Kidney (tissue), 14 donors: ENCODE measurements around the gene SH3D19. TPM values are rescaled to one million over a fixed set of nuclear protein-coding genes. Genes with fewer than 3 reads are reported as not detected.
A peak's percentile ranks its signal among the peaks of the same experiment; 100 is the strongest.

ENCODE experiments used
- DNase-seq, 5 donors: peaks; one replicate each; pipeline ENCODE4 v3.0.0-alpha.2; 2013 to 2020
- FAIRE-seq: peaks from 2 replicates; lab custom pipeline; 2012; peaks lifted over from hg19 to GRCh38; lab: Jason Lieb, UNC
- H3K27ac ChIP-seq, 2 donors: one replicate each; pipeline ENCODE4 v1.7.0; 2013; ENCODE audit warnings: low read depth in 2 of 2, low read length in 2 of 2, inconsistent platforms in 1 of 2
- H3K27me3 ChIP-seq: one replicate; pipeline ENCODE4 v1.7.1; 2013; ENCODE audit warnings: low read length, inconsistent platforms; ENCODE audit not compliant: control insufficient read depth, insufficient read depth
- H3K36me3 ChIP-seq, 3 donors: one replicate each; pipeline versions ENCODE4 v1.7.0 to v1.7.1; 2013; ENCODE audit warnings: low read length in 3 of 3, control low read depth in 1 of 3, inconsistent platforms in 1 of 3; ENCODE audit not compliant: insufficient read depth in 3 of 3, control insufficient read depth in 2 of 3
- H3K4me1 ChIP-seq, 3 donors: one replicate each; pipeline versions ENCODE4 v1.7.0 to v1.7.1; 2013; ENCODE audit warnings: low read length in 3 of 3, inconsistent platforms in 1 of 3, low read depth in 1 of 3; ENCODE audit not compliant: control insufficient read depth in 2 of 3, insufficient read depth in 2 of 3
- H3K4me3 ChIP-seq, 3 donors: one replicate each; pipeline versions ENCODE4 v1.7.0 to v1.8.1; 2013; ENCODE audit warnings: low read length in 3 of 3, control low read depth in 1 of 3, inconsistent platforms in 1 of 3
- H3K9ac ChIP-seq, 3 donors: one replicate each; pipeline versions ENCODE4 v1.7.0 to v1.7.1; 2013; ENCODE audit warnings: low read length in 3 of 3, control low read depth in 1 of 3, inconsistent platforms in 1 of 3
- H3K9me3 ChIP-seq, 3 donors: one replicate each; pipeline versions ENCODE4 v1.7.0 to v1.7.1; 2013; ENCODE audit warnings: low read length in 3 of 3, control low read depth in 1 of 3, inconsistent platforms in 1 of 3; ENCODE audit not compliant: control insufficient read depth in 2 of 3, insufficient read depth in 1 of 3
- CTCF ChIP-seq: IDR thresholded peaks from 3 replicates; pipeline ENCODE4 v1.5.1; 2012; ENCODE audit warnings: mild to moderate bottlenecking, moderate library complexity, borderline replicate concordance; ENCODE audit not compliant: insufficient read depth; ENCODE audit errors: extremely low read depth
- intact Hi-C: fragments of 100-400 bp; cut with DNase I; formaldehyde crosslinking; loops from one replicate; pipeline ENCODE4 v1.11.1; 2022
- polyA plus RNA-seq: library from polyadenylated mRNA; stranded (reverse); fragments of 350-450 nt; fragmentation: Illumina TruSeq; extraction: RNeasy Lipid Tissue Mini Kit (QIAGEN cat#74804); gene quantifications from one replicate; pipeline ENCODE4 v1.2.3, GENCODE V29; 2014; ENCODE audit warnings: low read depth, low replicate concordance; ENCODE audit not compliant: insufficient read depth
- total RNA-seq: library from RNA; stranded (reverse); fragmentation: NEBNext Ultra II Directional; extraction: Animal tissue kit (Norgen Biotek cat#: 25700); gene quantifications from one replicate; pipeline ENCODE4 v1.2.1, GENCODE V29; 2021
- donor health status: control.
- donor health status: control.
- donor health status: control.
- donor health status: control.
- donor health status: control.
- donor health status: DM: yes; HTN: yes; CAD: no.
- donor health status: Normal renal cell carcinoma (clear cell type).

Gene SH3D19
- total and polyA plus RNA-seq, 2 donors from 2014 or later, result 13.6 to 36.8 TPM

GRCh38 chr4:151246742-151247141, 78.7 kb downstream of the SH3D19 start:
- Histone ChIP-seq H3K9me3 (no peaks in the 10 kb centered on the region), H3K36me3 (no peaks in the 10 kb centered on the region), H3K27me3 (no peaks in the 10 kb centered on the region), H3K9ac (no peak overlapping the region), H3K27ac (no peak overlapping the region), H3K4me3 (no peak overlapping the region), H3K4me1 (no peaks in the 10 kb centered on the region)
- DNase-seq (no peak), FAIRE-seq (no peak)
- intact Hi-C loops, result no loop called here
- TF ChIP-seq CTCF, result no peak

GRCh38 chr4:151242305-151242704, 83.1 kb downstream of the SH3D19 start:
- H3K27me3 ChIP-seq, result no peaks in the 10 kb centered on the region
- intact Hi-C loops, result no loop called here
- no peak for FAIRE-seq
- TF ChIP-seq CTCF, result no peak
- H3K36me3 ChIP-seq, result no peaks in the 10 kb centered on the region
- no peak overlapping the region for H3K4me3 ChIP-seq
- DNase-seq, result no peak
- H3K9me3 ChIP-seq, result no peaks in the 10 kb centered on the region
- H3K4me1 ChIP-seq, result no peaks in the 10 kb centered on the region
- H3K27ac ChIP-seq, result no peak overlapping the region
- H3K9ac ChIP-seq, result no peak overlapping the region

GRCh38 chr4:151239608-151240007, 85.8 kb downstream of the SH3D19 start:
- Histone ChIP-seq H3K27me3 (no peaks in the 10 kb centered on the region), H3K27ac (no peak overlapping the region), H3K36me3 (no peaks in the 10 kb centered on the region), H3K4me3 (no peak overlapping the region), H3K4me1 (no peaks in the 10 kb centered on the region), H3K9me3 (no peaks in the 10 kb centered on the region), H3K9ac (no peak overlapping the region)
- DNase-seq (no peak), FAIRE-seq (no peak)
- intact Hi-C loops, result no loop called here
- TF ChIP-seq CTCF, result no peak

GRCh38 chr4:151238477-151238876, 86.9 kb downstream of the SH3D19 start:
- Histone ChIP-seq H3K36me3 (no peaks in the 10 kb centered on the region), H3K9ac (no peak overlapping the region), H3K9me3 (no peaks in the 10 kb centered on the region), H3K4me3 (no peak overlapping the region), H3K27ac (no peak overlapping the region), H3K27me3 (no peaks in the 10 kb centered on the region), H3K4me1 (no peaks in the 10 kb centered on the region)
- no peak for TF ChIP-seq CTCF
- DNase-seq, result peak in 2 of 5 donors; percentile 14 to 35
- intact Hi-C loops, result no loop called here
- no peak for FAIRE-seq
